T47D (cell line): ENCODE results near the gene SLC25A10.

Source experiments
- DNase-seq, 2 experiments: peaks; one replicate each; pipeline versions ENCODE4 v3.0.0 to v3.0.0-alpha.2; 2011 to 2012; ENCODE audit warnings: low read depth in 1 of 2, low spot score in 1 of 2
- JUND ChIP-seq: IDR thresholded peaks from 2 replicates; pipeline ENCODE4 v1.6.1; 2012; ENCODE audit warnings: low read depth
- in situ Hi-C: cut with HindIII; loops from 2 replicates; pipeline ENCODE4 v1.10.0; 2016; ENCODE audit warnings: low sequenced_read_pairs, low pct_unique_long_range_greater_than_20kb

The SLC25A10 gene

GRCh38 chr17:81680150-81680549 lies 31.9 kb upstream of the SLC25A10 start:
- no peak for TF ChIP-seq JUND
- DNase-seq: no peak
- in situ Hi-C loops: no loop called here

- DNase-seq: no peak
- no peak for TF ChIP-seq JUND
- in situ Hi-C loops: no loop called here
These were observed 30.4 kb upstream of the SLC25A10 start for GRCh38 chr17:81681672-81682071.

- in situ Hi-C loops: no loop called here
These were observed 29.4 kb upstream of the SLC25A10 start for GRCh38 chr17:81682565-81683207.

GRCh38 chr17:81683208-81683583 lies 28.9 kb upstream of the SLC25A10 start:
- DNase-seq: no peak
- in situ Hi-C loops: no loop called here
- TF ChIP-seq JUND: no peak

More at GRCh38 chr17:81682565-81683207, 29.4 kb upstream of the SLC25A10 start:
- no peak for DNase-seq
- no peak for TF ChIP-seq JUND

- in situ Hi-C loops: no loop called here
- peak; percentile 100 for DNase-seq
- TF ChIP-seq JUND: no peak
These were observed 28.3 kb upstream of the SLC25A10 start, which contains the start of the genes ARL16 and HGS for GRCh38 chr17:81683584-81684441. ARL16 (minus strand) TSS chr17:81683797; CDS start chr17:81683753, 44 bp downstream. HGS (plus strand) TSS chr17:81684011; CDS start chr17:81684067, 56 bp downstream.

- in situ Hi-C loops: no loop called here
- no peak for TF ChIP-seq JUND
- DNase-seq: no peak
These were observed 27.6 kb upstream of the SLC25A10 start for GRCh38 chr17:81684442-81684911.

GRCh38 chr17:81685108-81685507 lies 27.0 kb upstream of the SLC25A10 start:
- TF ChIP-seq JUND: no peak
- DNase-seq: peak in 1 of 2 experiments; percentile 7
- in situ Hi-C loops: no loop called here

GRCh38 chr17:81686614-81687013 lies 25.5 kb upstream of the SLC25A10 start:
- TF ChIP-seq JUND: no peak
- DNase-seq: no peak
- in situ Hi-C loops: no loop called here

GRCh38 chr17:81687770-81688541 lies 24.1 kb upstream of the SLC25A10 start:
- no peak for TF ChIP-seq JUND
- in situ Hi-C loops: no loop called here
- peak in 1 of 2 experiments; percentile 9 for DNase-seq

- peak in 1 of 2 experiments; percentile 9 for DNase-seq
- in situ Hi-C loops: no loop called here
- no peak for TF ChIP-seq JUND
These were observed 23.5 kb upstream of the SLC25A10 start for GRCh38 chr17:81688616-81689015.

GRCh38 chr17:81690066-81690465 lies 22.0 kb upstream of the SLC25A10 start:
- in situ Hi-C loops: no loop called here
- no peak for DNase-seq
- no peak for TF ChIP-seq JUND

- in situ Hi-C loops: no loop called here
- DNase-seq: no peak
- TF ChIP-seq JUND: no peak
These were observed 21.5 kb upstream of the SLC25A10 start for GRCh38 chr17:81690549-81690948.

- no peak for DNase-seq
- in situ Hi-C loops: no loop called here
- TF ChIP-seq JUND: no peak
These were observed 20.9 kb upstream of the SLC25A10 start for GRCh38 chr17:81691196-81691595.
